A549 (cell line): ENCODE measurements around the gene CABP1.
"Not testable (repeated sequence)": the region's sequence is repeated elsewhere in the genome, so short reads cannot be mapped to it uniquely, and the experiment has no call there.

ENCODE experiments used
- CBX2 ChIP-seq: fragments of 200-600 bp; sonication (generic); IDR thresholded peaks from 2 replicates; pipeline ENCODE4 v1.6.1; 2016; ENCODE audit warnings: low read depth, mild to moderate bottlenecking, borderline replicate concordance
- CBX8 ChIP-seq: fragments of 200-600 bp; sonication (generic); IDR thresholded peaks from 2 replicates; pipeline ENCODE4 v1.6.1; 2016
- EP300 ChIP-seq, 2 experiments: fragments of >200 bp; sonication (Bioruptor Twin); formaldehyde crosslinking; IDR thresholded peaks; 2 replicates in 1 of 2; 3 replicates in 1 of 2; pipeline ENCODE4 v1.6.1; 2016 to 2017
- HDAC2 ChIP-seq: fragments of 200-600 bp; sonication (generic); IDR thresholded peaks from 2 replicates; pipeline ENCODE4 v1.6.1; 2016
- KDM5A ChIP-seq: fragments of 200-600 bp; sonication (generic); IDR thresholded peaks from 2 replicates; pipeline ENCODE4 v1.6.1; 2016; ENCODE audit warnings: antibody characterized with exemption, mild to moderate bottlenecking
- POLR2A ChIP-seq: IDR thresholded peaks from 2 replicates; pipeline ENCODE4 v1.6.1; 2012; ENCODE audit warnings: mild to moderate bottlenecking, low read length
- RARB ChIP-seq: fragments of 250-450 bp; sonication (Bioruptor Pico); IDR thresholded peaks from 2 replicates; pipeline ENCODE4 v1.8.0; 2021; ENCODE audit warnings: mild to moderate bottlenecking, moderate library complexity
- TF ChIP-seq, protein P1 (sequence below): fragments of >200 bp; sonication (Bioruptor Twin); formaldehyde crosslinking; IDR thresholded peaks from 3 replicates; pipeline ENCODE4 v1.5.1; 2016
- TF ChIP-seq, protein P2 (sequence below): IDR thresholded peaks from 2 replicates; pipeline ENCODE4 v1.6.1; 2012
- TF ChIP-seq, protein P3 (sequence below): fragments of 200-600 bp; sonication (generic); IDR thresholded peaks from 2 replicates; pipeline ENCODE4 v1.6.1; 2016; ENCODE audit warnings: antibody characterized with exemption, mild to moderate bottlenecking, moderate library complexity

DNA sequence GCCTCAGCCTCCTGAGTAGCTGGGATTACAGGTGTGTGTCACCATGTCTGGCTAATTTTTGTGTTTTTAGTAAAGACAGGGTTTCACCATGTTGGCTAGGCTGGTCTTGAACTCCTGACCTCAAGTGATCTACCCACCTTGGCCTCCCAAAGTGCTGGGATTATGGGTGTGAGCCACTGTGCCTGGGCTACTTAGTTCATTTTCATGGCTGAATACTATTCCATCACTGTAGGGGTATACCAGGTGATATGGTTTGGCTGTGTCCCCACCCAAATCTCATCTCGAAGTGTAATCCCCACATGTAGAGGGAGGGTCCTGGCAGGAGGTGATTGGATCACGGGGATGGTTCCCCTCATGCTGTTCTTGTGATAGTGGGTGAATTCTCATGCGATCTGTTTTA, 23.2 kb upstream of the CABP1 start:
- TF ChIP-seq, protein P1, sequence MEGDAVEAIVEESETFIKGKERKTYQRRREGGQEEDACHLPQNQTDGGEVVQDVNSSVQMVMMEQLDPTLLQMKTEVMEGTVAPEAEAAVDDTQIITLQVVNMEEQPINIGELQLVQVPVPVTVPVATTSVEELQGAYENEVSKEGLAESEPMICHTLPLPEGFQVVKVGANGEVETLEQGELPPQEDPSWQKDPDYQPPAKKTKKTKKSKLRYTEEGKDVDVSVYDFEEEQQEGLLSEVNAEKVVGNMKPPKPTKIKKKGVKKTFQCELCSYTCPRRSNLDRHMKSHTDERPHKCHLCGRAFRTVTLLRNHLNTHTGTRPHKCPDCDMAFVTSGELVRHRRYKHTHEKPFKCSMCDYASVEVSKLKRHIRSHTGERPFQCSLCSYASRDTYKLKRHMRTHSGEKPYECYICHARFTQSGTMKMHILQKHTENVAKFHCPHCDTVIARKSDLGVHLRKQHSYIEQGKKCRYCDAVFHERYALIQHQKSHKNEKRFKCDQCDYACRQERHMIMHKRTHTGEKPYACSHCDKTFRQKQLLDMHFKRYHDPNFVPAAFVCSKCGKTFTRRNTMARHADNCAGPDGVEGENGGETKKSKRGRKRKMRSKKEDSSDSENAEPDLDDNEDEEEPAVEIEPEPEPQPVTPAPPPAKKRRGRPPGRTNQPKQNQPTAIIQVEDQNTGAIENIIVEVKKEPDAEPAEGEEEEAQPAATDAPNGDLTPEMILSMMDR = not testable (repeated sequence)
- not testable (repeated sequence) for TF ChIP-seq CBX2; POLR2A; CBX8; EP300 (IDR thresholded peaks at IDR 0.05); RARB (CRISPR knock-in tag); HDAC2; KDM5A
- TF ChIP-seq, protein P2, sequence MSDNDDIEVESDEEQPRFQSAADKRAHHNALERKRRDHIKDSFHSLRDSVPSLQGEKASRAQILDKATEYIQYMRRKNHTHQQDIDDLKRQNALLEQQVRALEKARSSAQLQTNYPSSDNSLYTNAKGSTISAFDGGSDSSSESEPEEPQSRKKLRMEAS = not testable (repeated sequence)
- TF ChIP-seq, protein P3, sequence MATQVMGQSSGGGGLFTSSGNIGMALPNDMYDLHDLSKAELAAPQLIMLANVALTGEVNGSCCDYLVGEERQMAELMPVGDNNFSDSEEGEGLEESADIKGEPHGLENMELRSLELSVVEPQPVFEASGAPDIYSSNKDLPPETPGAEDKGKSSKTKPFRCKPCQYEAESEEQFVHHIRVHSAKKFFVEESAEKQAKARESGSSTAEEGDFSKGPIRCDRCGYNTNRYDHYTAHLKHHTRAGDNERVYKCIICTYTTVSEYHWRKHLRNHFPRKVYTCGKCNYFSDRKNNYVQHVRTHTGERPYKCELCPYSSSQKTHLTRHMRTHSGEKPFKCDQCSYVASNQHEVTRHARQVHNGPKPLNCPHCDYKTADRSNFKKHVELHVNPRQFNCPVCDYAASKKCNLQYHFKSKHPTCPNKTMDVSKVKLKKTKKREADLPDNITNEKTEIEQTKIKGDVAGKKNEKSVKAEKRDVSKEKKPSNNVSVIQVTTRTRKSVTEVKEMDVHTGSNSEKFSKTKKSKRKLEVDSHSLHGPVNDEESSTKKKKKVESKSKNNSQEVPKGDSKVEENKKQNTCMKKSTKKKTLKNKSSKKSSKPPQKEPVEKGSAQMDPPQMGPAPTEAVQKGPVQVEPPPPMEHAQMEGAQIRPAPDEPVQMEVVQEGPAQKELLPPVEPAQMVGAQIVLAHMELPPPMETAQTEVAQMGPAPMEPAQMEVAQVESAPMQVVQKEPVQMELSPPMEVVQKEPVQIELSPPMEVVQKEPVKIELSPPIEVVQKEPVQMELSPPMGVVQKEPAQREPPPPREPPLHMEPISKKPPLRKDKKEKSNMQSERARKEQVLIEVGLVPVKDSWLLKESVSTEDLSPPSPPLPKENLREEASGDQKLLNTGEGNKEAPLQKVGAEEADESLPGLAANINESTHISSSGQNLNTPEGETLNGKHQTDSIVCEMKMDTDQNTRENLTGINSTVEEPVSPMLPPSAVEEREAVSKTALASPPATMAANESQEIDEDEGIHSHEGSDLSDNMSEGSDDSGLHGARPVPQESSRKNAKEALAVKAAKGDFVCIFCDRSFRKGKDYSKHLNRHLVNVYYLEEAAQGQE = not testable (repeated sequence)
